Neural cell (in vitro differentiated cells): ENCODE data around the gene TBC1D23. TPM values are rescaled to one million over a fixed set of nuclear protein-coding genes. Genes with fewer than 3 reads are reported as not detected.

Experiments
- H2AFZ ChIP-seq: fragments of 200-600, 300-800 bp; sonication (generic), shearing (Covaris generic); 2 replicates; pipeline ENCODE4 v1.6.0; 2014; ENCODE audit warnings: low read depth, mild to moderate bottlenecking, antibody characterized with exemption, low read length, moderate library complexity
- H3F3A ChIP-seq: fragments of 200-600 bp; shearing (Covaris generic); 2 replicates; pipeline ENCODE4 v1.6.1; 2016; ENCODE audit warnings: mild to moderate bottlenecking, moderate library complexity, mixed read lengths, antibody characterized with exemption, low read length; ENCODE audit not compliant: insufficient read depth, poor library complexity, severe bottlenecking
- H3K27ac ChIP-seq: fragments of 200-600, 300-800 bp; sonication (generic), shearing (Covaris generic); 2 replicates; pipeline ENCODE4 v1.5.1; 2014; ENCODE audit warnings: mild to moderate bottlenecking, low read length, moderate library complexity
- H3K27me3 ChIP-seq: fragments of 300-800, 200-600 bp; sonication (generic), shearing (Covaris generic); 2 replicates; pipeline ENCODE4 v1.6.0; 2014; ENCODE audit warnings: mild to moderate bottlenecking, low read depth, low read length, moderate library complexity; ENCODE audit not compliant: insufficient read depth
- H3K36me3 ChIP-seq: fragments of 300-800, 200-600 bp; sonication (generic), shearing (Covaris generic); 2 replicates; pipeline ENCODE4 v1.5.1; 2014; ENCODE audit warnings: mild to moderate bottlenecking, antibody characterized with exemption, low read length, moderate library complexity; ENCODE audit not compliant: insufficient read depth
- H3K4me2 ChIP-seq: fragments of 300-800, 200-600 bp; sonication (generic), shearing (Covaris generic); 2 replicates; pipeline ENCODE4 v1.6.0; 2014; ENCODE audit warnings: mild to moderate bottlenecking, low read length
- H3K4me3 ChIP-seq: fragments of 300-800, 200-600 bp; sonication (generic), shearing (Covaris generic); 2 replicates; pipeline ENCODE4 v1.5.1; 2014; ENCODE audit warnings: mild to moderate bottlenecking, low read length, moderate library complexity
- H3K79me2 ChIP-seq: fragments of 200-600 bp; shearing (Covaris generic); replicated peaks from 2 replicates; pipeline ENCODE4 v1.6.0; 2014; ENCODE audit warnings: mild to moderate bottlenecking, low read length, moderate library complexity; ENCODE audit not compliant: insufficient read depth
- H3K9ac ChIP-seq: fragments of 300-800, 200-600 bp; sonication (generic), shearing (Covaris generic); 2 replicates; pipeline ENCODE4 v1.6.1; 2016; ENCODE audit warnings: mild to moderate bottlenecking, low read length, mixed read lengths
- H3K9me2 ChIP-seq: fragments of 200-600 bp; shearing (Covaris generic); 2 replicates; pipeline ENCODE4 v1.6.1; 2016; ENCODE audit warnings: mild to moderate bottlenecking, low read length, mixed read lengths; ENCODE audit not compliant: insufficient read depth
- H3K9me3 ChIP-seq: fragments of 200-600, 300-800 bp; sonication (generic), shearing (Covaris generic); 2 replicates; pipeline ENCODE4 v1.6.1; 2016; ENCODE audit warnings: mild to moderate bottlenecking, mixed run types, low read length, moderate library complexity, mixed read lengths
- H4K20me1 ChIP-seq: fragments of 200-600 bp; shearing (Covaris generic); 2 replicates; pipeline ENCODE4 v1.6.1; 2016; ENCODE audit warnings: mild to moderate bottlenecking, mixed run types; ENCODE audit not compliant: insufficient read depth
- CTCF ChIP-seq: fragments of 450-650 bp; IDR thresholded peaks from 2 replicates; pipeline ENCODE4 v1.5.1; 2014; ENCODE audit warnings: antibody characterized with exemption, mild to moderate bottlenecking, moderate library complexity; ENCODE audit not compliant: poor library complexity, severe bottlenecking
- EP300 ChIP-seq: fragments of 450-650 bp; conservative IDR thresholded peaks from 2 replicates; pipeline ENCODE4 v1.6.1; 2014; ENCODE audit warnings: antibody characterized with exemption, mild to moderate bottlenecking, moderate library complexity; ENCODE audit not compliant: poor library complexity, severe bottlenecking
- EZH2 ChIP-seq: fragments of 200-600, 300-800 bp; shearing (Covaris generic), sonication (generic); IDR thresholded peaks from 2 replicates; pipeline ENCODE4 v1.6.1; 2014; ENCODE audit warnings: antibody characterized with exemption, low read length, borderline replicate concordance, mild to moderate bottlenecking; ENCODE audit not compliant: insufficient read depth, poor library complexity, severe bottlenecking
- MXI1 ChIP-seq: fragments of 450-650 bp; conservative IDR thresholded peaks from 2 replicates; pipeline ENCODE4 v1.6.1; 2014; ENCODE audit warnings: antibody characterized with exemption, mild to moderate bottlenecking; ENCODE audit not compliant: poor library complexity, severe bottlenecking
- POLR2AphosphoS5 ChIP-seq: IDR thresholded peaks from 2 replicates; pipeline ENCODE4 v1.6.1; 2012
- RAD21 ChIP-seq: fragments of 450-650 bp; conservative IDR thresholded peaks from 2 replicates; pipeline ENCODE4 v1.6.1; 2014; ENCODE audit warnings: antibody characterized with exemption, mild to moderate bottlenecking, moderate library complexity
- SMC3 ChIP-seq: fragments of 450-650 bp; conservative IDR thresholded peaks from 2 replicates; pipeline ENCODE4 v1.6.1; 2014; ENCODE audit warnings: antibody characterized with exemption, mild to moderate bottlenecking, moderate library complexity; ENCODE audit not compliant: poor library complexity
- TAF1 ChIP-seq: IDR thresholded peaks from 2 replicates; pipeline ENCODE4 v1.6.1; 2012; ENCODE audit warnings: low read depth
- polyA plus RNA-seq: library from polyadenylated mRNA; depleted of rRNA; stranded (reverse); fragments of >200 nt; gene quantifications from 2 replicates; pipeline ENCODE4 v1.2.3, GENCODE V29; 2014
- TF ChIP-seq, protein P1 (sequence below): IDR thresholded peaks from 2 replicates; pipeline ENCODE4 v1.6.1; 2012; ENCODE audit warnings: borderline replicate concordance

The TBC1D23 gene
- polyA plus RNA-seq, 1 donor from 2014 or later, result 51.3 TPM

DNA sequence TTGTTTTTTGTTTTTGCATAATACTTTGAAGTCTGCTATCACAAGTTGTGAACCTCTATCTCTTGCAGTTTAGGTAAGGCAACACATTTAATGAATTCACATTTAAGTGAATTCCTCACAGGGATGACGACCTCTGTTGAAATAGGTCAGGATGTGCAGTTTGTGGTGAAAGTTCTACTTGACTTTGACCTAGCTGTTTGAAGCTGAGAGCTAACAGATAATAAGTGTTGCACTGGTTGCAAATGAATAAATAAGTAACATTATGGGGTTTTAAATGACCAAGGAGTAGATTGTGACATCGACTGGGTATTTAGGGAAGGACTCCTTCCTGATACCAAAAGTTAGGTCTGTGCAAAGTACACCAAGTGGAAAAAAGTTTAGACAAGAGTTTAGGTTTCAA, 97.6 kb downstream of the TBC1D23 start:
- Histone ChIP-seq H4K20me1 (no peaks in the 10 kb centered on the region), H3K4me2 (no peak overlapping the region)

GRCh38 chr3:100359035-100359434, 98.2 kb downstream of the TBC1D23 start:
- H3K27me3 ChIP-seq, result no peaks in the 10 kb centered on the region
- no peak overlapping the region for H2AFZ ChIP-seq
- TF ChIP-seq POLR2AphosphoS5 (no peak), TAF1 (no peak), MXI1 (no peak), RAD21 (no peak), CTCF (no peak), EP300 (no peak), SMC3 (no peak), EZH2 (no peak)
- TF ChIP-seq, protein P1, sequence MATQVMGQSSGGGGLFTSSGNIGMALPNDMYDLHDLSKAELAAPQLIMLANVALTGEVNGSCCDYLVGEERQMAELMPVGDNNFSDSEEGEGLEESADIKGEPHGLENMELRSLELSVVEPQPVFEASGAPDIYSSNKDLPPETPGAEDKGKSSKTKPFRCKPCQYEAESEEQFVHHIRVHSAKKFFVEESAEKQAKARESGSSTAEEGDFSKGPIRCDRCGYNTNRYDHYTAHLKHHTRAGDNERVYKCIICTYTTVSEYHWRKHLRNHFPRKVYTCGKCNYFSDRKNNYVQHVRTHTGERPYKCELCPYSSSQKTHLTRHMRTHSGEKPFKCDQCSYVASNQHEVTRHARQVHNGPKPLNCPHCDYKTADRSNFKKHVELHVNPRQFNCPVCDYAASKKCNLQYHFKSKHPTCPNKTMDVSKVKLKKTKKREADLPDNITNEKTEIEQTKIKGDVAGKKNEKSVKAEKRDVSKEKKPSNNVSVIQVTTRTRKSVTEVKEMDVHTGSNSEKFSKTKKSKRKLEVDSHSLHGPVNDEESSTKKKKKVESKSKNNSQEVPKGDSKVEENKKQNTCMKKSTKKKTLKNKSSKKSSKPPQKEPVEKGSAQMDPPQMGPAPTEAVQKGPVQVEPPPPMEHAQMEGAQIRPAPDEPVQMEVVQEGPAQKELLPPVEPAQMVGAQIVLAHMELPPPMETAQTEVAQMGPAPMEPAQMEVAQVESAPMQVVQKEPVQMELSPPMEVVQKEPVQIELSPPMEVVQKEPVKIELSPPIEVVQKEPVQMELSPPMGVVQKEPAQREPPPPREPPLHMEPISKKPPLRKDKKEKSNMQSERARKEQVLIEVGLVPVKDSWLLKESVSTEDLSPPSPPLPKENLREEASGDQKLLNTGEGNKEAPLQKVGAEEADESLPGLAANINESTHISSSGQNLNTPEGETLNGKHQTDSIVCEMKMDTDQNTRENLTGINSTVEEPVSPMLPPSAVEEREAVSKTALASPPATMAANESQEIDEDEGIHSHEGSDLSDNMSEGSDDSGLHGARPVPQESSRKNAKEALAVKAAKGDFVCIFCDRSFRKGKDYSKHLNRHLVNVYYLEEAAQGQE, result no peak
- H3K9me2 ChIP-seq, result no peaks in the 10 kb centered on the region
- H3K4me3 ChIP-seq, result no peak overlapping the region
- H3K27ac ChIP-seq, result no peak overlapping the region
- no peaks in the 10 kb centered on the region for H3K79me2 ChIP-seq
- H3K9me3 ChIP-seq, result peaks cover 5% of the 10 kb centered on the region
- H4K20me1 ChIP-seq, result no peaks in the 10 kb centered on the region
- H3K36me3 ChIP-seq, result peaks cover 11% of the 10 kb centered on the region
- no peak overlapping the region for H3K9ac ChIP-seq
- no peak overlapping the region for H3K4me2 ChIP-seq
- no peaks in the 10 kb centered on the region for H3F3A ChIP-seq

More for the DNA sequence above, 97.6 kb downstream of the TBC1D23 start:
- Histone ChIP-seq H3K36me3 (peaks cover 11% of the 10 kb centered on the region), H3K79me2 (no peaks in the 10 kb centered on the region), H3K27ac (no peak overlapping the region), H3K4me3 (no peak overlapping the region), H3F3A (no peaks in the 10 kb centered on the region), H3K9ac (no peak overlapping the region), H2AFZ (no peak overlapping the region), H3K9me3 (peaks cover 5% of the 10 kb centered on the region), H3K27me3 (no peaks in the 10 kb centered on the region), H3K9me2 (no peaks in the 10 kb centered on the region)
- TF ChIP-seq EP300 (no peak), TAF1 (no peak), POLR2AphosphoS5 (no peak), RAD21 (no peak), EZH2 (no peak), SMC3 (no peak), CTCF (no peak), MXI1 (no peak)
- TF ChIP-seq, protein P1, result no peak
